HG03521 (cell line): ENCODE results near the gene IFRD1.

Source experiments
- ATAC-seq: cut with Tn5 transposase; IDR thresholded peaks from one replicate; pipeline ENCODE4 v1.9.1; 2021; ENCODE audit warnings: mild to moderate bottlenecking, moderate library complexity; ENCODE audit not compliant: unreplicated experiment

Gene IFRD1

GRCh38 chr7:112449902-112450806 is at the start of gene IFRD1:
IFRD1 (plus strand) TSS chr7:112450460; CDS start chr7:112450689, 229 bp downstream.
- peak; percentile 65 for ATAC-seq

- no peak for ATAC-seq
Measured at GRCh38 chr7:112404321-112404720, 45.9 kb upstream of the IFRD1 start.

DNA sequence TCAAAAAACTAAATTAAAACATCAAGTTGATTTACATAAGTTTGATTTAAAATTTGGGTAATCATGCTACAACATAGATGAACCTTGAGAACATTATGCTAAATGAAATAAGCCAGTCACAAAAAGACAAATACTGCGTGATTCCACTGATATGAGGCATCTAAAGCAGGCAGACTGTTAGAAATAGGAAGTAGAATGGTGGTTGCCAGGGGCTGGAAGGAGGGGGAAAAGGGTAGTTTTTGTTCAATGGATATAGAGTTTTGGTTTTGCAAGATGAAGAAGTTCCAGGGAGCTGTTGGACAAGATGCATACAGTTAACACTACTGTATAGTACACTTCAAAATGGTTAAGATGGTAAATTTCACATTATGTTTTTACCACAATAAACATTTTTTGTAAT is 45.0 kb upstream of the IFRD1 start:
- no peak for ATAC-seq

DNA sequence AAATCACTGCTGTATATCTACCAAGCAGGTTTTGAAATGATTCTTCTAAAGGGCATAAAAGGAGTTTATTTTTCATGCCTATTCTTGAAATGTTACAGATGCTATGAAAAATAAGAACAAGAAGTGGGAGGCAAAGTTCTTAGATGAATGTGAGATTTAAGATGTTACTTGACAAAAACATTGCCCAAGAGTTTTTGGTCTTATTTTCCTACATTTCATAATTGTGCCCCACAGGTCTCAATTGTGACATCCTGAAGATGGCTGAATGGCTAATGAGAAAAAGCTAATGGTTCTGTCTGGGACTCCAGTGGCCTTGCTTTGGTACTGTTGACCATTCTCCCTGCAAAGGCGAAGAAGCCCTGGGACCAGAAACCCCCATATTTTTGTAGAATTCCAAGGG is 43.0 kb upstream of the IFRD1 start:
- no peak for ATAC-seq

DNA sequence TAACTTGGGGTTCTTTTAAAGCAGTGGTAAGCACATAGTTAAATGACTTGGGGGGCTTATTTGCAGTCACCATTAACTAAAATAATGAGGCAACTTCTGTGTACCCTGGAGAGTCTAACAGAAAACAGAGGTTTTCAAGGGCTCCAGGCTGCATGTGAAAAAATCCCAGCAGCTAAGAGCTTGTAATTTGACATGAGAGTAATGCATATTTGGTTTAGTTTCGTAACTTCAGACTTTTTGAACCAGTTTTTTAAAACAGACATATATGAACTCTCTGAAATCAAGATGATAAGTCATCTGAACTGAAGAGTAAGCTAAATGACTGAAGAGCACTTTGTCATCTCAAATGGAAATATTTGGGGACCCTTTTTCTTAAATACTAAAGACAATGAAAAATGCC is 40.2 kb upstream of the IFRD1 start:
- no peak for ATAC-seq

DNA sequence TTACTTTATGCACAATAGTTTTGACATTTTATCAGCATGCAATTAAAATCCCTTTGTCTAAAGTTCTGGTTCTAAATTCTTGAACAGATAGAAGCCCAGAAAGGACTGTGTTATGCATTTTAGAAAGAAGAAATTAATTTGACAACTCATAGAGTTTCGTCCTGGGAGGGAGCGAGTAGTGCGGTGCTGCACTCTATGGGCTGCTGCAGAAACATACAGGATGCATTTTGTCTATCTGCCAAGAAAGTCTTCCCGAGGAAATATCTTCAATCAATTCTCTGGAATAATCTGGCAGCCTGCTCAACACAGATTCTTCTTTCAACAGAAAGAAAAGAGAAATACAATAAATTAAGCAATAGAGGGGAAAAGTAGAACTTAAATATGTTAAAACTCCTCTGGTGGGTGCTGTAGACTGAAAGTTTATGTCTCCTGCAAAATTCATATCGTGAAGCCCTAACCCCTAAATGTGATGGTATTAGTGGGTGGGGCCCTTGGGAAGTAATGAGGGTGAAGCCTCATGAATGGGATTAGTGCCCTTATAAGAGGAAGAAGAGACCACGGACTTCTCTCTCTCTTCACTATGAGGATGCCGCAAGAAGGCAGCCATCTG is 39.0 kb upstream of the IFRD1 start:
- no peak for ATAC-seq

DNA sequence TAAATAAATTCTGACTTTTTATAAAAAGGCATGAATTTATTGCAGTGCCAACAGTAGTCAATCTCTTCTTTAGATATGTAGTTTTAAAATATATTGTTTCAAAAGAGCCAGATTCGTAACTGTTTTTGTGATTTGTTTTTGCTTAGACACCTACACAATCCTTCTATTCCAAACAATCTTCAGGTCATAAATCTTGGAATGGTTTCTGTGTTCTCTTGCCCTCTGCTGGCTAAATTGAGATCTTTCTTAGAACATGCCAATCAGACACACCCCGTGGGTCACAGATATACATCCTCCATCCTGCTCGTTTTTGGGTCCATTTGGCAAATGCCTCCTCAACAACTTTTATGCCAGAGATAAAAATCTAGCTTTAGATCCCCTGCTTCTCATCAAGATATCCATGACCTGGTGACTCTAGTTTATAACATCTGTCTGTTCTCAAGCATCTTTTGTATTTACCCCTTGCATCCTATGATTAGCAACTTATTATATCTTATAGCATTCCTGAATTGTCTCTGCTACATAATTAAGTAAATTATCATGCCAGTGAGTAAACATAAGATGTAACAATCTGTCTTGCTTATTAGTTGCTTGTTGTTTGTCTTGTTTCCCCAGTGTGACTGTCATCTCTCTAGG is 35.3 kb upstream of the IFRD1 start:
- no peak for ATAC-seq

DNA sequence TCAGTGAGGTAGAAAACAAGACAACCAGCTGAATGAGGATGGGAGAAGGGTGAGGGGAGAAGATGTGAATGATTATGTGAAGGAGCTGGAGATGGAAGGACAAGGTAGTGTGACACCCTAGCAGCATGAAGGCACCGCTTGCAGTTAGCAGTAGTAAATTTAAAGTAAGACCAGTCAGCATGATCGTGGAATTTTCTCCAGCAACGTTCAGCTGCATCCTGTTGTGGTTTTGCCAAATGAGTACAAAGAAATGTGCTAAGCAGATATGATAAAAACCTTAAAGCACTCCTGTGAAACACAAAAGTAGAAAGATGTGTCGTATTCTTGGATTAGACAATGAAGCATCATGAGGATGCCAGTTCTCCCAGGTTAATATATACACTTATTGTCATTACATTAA is 34.1 kb upstream of the IFRD1 start:
- no peak for ATAC-seq

DNA sequence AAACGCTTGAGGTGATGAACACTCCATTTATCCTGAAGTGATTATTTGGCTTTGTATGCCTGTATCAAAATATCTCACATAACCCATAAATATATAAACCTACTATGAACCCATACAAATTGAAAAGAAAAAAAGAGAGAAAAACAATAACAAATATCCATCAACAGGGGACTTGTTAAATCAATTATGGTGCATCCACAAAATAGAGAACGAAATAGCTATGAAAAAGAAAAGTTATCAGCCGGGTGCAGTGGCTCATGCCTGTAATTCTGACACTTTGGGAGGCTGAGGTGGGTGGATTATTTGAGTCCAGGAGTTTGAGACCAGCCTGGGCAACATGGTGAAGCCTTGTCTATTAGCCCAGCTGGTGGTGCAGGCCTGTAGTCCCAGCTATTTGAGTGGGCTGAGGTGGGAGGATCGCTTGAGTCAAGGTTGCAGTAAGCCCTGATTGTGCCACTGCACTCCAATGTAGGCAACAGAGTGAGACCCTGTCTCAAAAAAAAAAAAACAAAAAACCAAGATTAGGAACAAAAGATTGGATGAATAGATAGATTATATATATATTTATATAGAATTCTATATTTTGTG is 30.6 kb upstream of the IFRD1 start:
- no peak for ATAC-seq

DNA sequence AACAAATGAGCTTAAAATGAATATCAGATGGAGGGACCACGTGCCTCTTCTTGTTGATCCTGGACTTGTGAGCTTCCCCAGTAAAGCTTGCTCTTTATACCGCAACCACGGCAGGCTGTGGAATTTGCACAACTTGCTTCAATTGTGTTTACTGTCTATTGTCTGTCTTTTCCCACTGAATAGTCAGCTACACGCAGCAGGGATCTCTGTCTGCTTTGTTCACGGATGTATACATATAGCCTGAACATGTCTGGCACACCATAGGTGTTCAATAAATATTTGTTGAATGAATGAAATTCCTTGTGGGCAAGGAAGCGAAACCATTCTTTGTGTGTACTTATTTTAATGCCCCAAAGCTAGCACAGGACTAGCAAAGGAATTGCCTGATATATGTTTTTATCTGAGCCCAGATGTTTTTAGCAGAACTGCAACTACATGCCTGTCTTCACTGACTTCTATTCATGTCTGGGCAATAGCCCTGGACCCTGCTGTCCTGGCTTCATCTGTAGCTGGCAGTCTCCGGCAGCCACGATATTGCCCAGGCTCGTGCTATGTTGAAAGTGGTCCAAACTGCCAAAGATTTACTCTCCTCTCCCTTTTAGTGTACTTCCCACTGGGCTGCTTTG is 29.9 kb upstream of the IFRD1 start:
- ATAC-seq: no peak

DNA sequence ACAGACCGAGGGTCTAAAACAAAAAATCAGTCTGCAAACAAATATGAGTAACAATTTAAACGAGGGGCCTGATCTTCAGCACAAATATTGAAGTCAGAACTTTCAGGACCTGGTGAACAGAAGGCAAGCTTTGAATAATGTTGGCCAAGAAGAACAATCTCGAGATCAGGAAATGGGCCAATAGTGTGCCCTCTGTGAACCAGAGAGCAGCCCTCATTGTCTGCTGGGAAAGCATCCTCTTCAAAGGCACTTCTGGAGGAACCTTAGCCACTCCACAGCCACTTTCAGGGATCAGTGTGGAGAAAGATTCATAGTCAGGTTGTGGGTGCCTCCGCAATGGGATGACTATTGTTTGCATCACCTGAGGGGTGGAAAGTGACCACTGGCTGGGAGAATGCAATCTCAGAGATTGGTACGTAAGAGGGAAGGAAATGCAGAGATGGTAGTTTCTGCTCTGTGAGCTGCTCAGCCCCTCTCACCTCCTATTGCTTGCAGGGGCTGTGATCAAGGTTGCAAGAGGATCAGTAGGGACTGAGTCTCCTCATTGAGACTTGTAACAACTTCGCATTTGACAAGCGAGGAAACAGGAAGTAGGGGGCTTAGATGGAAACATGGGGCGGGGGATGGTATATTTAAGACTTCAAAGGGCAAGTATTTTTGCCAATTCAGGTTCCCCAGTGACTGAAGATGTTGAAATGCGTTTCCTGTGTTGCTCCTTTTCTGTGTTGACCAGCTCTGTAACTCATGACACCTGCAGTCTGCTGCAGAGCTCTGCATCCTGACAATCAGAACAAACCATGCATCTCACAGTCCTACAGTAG is 28.4 kb upstream of the IFRD1 start:
- no peak for ATAC-seq

DNA sequence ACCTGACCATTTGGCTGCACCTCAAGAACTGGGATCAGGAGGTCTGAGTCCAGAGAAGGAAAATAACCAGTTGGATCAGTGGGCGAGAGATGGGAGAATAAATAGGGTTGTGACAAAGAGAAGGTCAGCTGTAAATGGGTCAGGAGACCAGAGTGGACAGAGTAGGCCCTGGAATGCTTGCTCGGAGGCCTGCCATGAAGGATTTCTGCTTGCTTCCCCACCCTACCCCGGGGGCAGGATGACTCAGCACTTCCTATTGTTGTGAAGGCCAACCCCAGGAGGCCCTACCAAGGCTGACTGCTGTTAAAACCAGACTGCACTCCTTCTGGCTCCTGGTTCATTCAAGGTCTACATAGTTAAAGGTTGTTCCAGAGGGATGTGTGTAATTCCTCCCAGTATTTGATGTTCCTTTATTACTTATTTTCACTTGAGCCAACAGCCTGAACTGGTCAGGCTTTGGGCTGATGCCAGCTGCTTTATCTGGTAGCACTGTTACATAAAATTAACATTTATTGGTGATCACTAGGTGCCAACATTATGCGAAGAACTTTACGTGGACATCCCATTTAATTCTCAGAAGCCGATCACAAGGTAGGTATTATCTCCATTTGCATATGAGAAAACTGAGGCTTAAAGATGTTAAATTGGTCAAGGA is 27.3 kb upstream of the IFRD1 start:
- ATAC-seq: no peak

DNA sequence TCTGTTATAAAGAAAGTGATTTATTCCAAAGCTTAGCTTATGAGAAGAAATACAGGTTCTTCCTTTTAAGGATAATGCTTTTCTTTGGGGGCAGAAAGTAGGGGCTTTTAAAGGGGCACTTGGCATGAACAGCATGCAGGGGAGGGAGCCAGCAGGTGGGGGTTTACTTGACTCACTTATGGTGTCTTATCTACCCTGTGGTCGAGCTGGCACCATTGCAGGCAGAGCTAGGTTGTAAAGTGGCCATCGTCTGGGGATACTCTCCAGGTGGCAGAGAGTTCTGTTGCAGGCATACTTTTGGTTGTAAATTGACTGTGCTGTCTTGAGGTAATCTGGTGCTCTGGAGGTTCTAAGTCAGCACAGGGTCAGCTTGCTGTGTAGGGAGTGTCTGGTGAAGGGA is 26.3 kb upstream of the IFRD1 start:
- no peak for ATAC-seq

DNA sequence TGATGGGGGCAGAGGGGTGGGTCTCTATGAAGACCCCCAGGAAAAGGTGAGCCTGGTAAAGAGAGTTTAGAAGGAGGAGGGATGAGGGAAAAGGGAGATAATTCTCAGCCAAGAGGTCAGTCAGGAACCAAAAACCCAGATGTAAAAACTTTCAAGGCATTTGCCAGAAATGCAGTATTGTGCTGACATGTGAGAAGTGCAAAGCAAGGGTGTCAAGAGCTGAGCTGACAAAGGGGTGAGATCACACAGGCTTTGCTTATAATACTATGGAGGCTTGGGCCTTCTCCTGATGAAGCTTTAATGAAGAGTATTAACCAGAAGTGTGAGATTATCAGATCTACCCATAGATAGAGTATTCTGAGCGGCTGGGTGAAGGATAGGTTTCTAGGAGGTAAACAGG is 22.3 kb upstream of the IFRD1 start:
- no peak for ATAC-seq

DNA sequence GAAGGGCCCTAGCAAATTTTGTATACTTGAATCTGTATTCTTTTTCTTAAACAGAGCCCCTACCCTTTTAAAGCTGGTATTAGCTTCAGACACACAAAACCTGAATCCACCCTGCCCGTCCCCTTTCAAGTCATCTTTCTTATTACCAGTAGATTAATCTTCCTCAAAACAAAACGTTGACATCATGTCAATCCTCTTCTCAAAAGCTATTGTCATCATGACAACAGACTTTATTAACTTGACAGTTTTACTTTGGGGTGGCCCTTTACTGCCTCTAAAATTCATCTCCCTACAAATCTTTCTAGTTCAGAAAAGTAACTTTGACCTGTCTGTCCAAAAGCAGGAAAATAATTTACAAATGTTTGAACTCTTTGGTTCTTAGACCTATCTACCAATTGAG is 21.5 kb upstream of the IFRD1 start:
- ATAC-seq: no peak

DNA sequence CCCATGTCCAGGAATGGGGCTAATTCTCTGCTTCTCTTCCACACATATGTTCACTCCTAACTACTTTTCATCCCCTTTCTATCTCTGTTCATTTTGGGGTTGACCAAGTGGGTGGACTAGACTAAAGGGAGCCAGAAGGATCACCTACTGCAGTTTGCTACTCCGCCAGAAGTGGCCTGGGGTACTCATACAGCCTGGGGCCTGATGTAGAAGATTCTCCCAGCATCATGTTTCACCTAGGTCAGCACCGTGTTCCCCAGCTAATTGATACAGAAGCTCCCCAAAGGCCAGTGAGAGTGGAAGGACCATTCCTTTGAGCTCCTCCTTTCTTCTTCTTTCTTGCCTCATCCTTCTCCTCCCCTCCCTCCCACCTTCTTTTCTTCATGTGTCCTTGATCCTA is 19.6 kb upstream of the IFRD1 start:
- no peak for ATAC-seq

- ATAC-seq: no peak
Measured at GRCh38 chr7:112431803-112432202, 18.5 kb upstream of the IFRD1 start.

DNA sequence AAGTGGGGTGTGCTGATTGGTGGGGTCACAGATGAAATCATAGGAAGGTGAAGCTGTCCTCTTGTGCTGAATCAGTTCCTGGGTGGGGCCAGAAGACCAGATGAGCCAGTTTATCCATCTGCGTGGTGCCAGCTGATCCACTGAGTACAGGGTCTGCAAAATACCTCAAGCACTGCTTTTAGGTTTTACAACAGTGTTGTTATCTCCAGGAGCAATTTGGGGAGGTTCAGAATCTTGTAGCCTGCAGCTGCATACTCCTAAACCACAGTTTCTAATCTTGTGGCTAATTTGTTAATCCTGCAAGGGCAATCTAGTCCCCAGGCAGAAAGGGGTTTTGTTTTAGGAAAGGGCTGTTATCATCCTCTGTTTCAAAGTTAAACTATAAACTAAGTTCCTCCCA is 17.0 kb upstream of the IFRD1 start:
- ATAC-seq: no peak

DNA sequence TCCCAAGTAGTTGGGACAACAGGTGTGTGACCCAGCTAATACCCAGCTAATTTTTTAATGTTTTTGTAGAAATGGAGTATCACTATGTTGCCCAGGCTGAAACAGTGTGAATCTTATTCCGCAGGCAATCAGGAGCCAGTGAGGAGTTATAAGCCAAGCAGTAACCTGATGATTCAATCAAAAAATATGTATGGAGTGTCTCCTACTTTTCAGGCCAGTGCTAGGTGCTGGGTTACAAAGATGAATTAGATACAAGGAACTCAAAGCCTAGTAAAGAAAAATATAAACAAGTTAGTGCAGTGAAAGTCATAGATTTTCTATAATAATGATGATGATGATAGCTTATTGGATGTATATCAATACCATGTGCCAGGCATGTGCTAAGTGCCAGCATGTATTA is 13.2 kb upstream of the IFRD1 start:
- no peak for ATAC-seq

- no peak for ATAC-seq
Measured at GRCh38 chr7:112439476-112439875, 10.8 kb upstream of the IFRD1 start.
